HG03469 (cell line): Measurements from ENCODE around the gene SDR9C7.
"Not testable (repeated sequence)": the region's sequence is repeated elsewhere in the genome, so short reads cannot be mapped to it uniquely, and the experiment has no call there.

Source experiments
- ATAC-seq: cut with Tn5 transposase; IDR thresholded peaks from one replicate; pipeline ENCODE4 v1.9.1; 2021; ENCODE audit warnings: mild to moderate bottlenecking, moderate library complexity, moderate number of reproducible peaks; ENCODE audit not compliant: unreplicated experiment

SDR9C7 gene

DNA sequence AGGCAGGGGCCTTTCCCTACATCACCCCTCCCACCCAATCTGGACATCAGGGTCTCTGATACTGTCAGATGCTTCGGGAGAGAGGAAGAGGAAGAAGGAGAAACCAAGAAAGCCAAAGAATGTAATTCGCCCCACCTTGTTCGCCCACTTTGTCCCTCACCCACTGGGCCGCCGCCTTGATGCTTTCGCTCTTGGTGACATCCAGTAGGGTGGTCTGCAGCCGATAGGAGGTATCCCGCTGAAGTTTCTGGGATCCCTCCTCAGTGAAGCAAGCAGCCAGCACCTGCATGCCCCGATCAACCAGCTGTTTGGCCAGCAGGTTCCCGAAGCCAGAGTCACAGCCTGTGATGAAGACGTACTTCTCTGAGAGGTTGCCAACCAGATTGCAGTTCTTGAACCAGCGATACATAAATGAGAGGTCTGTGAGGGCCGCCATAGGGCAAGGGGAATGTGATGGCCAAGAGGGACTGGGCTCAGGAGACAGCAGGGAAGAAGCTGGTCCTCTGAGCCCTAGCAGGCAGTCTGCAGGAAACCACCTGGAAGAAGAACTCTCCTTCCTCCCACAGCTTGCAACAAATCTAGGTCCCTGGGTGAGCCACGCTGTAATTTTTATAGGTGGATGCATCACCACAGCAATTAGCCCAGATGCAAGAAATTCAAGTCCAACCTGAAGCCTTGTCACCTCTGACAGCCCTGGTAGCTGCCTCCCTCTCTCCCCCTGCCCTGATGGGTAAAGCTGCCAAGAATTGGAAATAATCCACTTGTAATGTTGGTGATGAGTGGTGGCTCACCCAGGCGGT lies at the start of gene SDR9C7:
TSS of gene SDR9C7 (minus strand) at position 583 of the 800 bp plus-strand sequence. CDS start at position 436, 147 bp downstream.
- no peak for ATAC-seq

DNA sequence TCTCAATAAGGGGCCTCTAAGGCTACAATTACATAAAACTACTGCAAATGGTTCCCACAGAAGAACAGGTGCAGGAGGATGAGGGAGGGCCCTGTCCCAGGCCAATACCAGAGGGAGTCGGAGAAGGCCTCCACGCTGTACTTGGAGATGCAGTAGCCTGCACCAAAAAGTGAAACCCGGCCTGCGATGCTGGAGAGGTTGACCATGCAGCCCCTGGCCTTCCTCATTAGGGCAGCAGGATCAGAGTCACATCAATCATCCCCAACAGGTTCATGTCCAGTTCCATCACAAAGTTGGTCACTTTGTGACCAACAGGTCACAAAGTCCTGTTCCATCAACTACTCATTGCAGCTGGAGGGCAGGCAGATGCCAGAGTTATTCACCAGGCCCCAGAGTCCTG lies 49.2 kb upstream of the SDR9C7 start:
- ATAC-seq: no peak

DNA sequence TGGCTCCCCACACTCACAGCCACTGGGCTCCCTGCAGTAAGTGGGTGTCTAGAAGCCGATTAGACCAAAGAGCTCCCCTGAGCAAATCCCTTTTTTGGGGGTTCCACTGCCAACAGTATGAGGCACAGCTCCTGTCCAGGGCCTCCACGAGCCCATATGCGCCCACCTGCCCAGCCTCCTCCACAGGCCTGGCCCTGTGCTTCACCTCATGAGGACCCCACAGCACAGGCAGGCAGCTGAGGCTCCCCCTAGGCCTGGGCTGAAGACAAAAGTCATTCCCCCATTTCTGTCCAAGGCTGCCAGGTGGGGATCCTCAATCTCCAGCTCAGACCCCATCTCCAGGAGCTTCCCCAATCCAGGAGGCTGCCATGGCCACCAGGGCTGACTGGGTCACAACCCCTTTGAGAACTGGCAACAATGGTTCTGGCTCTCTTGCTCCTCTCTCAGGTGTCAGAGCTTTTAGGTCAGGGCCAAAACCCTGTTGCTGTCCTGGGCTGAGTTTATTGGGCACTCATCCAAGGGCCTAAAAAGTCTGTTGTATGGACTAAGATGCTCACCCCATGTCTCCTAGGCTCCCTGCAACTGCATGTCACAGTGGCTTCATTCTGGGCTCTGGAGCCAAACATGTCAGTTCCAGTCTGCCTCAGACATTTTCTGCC lies 48.5 kb upstream of the SDR9C7 start:
- not testable (repeated sequence) for ATAC-seq

DNA sequence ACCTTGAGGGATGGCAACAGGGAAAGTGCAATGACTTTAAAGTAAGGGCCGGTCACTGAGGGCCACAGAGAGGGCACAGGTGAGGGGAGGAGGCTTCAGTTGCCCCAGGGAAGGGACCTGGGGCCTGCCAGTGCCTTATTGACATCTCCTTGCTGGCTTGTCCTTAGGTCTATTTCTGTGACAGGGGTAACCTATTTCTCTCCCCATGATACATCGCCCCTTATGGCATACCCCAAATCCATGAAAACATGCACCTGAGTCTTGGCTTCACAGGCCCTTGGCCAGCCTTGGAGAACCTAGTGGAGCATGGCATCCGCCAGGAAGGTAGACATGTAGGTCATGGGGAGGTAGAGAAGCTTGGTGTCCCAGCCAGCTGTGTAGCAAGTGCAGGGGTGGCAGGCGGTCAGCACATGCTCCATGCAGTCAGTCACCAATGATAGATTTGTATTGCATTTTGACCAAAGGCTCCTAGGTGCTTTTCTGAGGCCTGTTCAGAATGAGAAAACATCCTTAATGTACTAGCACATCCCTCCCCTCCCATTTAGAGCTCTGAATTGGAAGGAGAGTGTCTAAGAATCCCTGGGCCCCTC lies 46.8 kb upstream of the SDR9C7 start:
- no peak for ATAC-seq

DNA sequence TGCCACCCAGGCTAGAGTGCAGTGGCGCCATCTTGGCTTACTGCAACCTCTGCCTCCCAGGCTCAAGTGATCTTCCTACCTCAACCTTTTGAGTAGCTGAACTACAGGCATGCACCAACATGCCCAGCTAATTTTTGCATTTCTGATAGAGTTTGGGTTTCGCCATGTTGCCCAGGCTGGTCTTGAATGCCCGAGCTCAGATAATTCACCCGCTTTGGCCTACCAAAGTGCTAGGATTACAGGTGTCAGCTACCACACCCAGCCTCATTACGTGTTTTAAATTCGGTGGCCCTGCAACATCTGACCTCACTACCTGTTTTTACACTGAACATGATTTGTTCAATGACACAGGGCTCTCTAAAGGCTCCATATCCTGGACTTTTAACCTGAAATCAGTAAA lies 46.1 kb upstream of the SDR9C7 start:
- no peak for ATAC-seq

DNA sequence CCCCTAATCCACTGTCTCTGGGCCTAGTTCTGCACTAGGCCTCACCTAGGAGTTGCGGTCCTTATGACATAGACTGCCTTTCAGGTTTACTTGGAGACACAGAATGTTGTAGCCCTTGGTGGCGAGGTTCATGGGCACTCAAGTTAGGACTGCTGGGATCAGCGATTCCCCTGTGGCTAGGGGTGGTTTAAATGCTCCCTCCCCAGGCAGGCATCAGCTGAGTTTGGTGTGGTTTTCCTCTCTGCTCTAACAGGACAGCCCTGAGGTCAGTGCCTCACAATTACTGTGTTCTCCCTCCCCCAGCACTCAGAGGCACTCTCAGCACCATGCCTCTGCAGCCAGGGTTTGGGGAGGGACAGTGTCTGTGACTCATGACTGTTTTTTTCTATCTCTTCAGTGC lies 45.4 kb upstream of the SDR9C7 start:
- ATAC-seq: no peak

DNA sequence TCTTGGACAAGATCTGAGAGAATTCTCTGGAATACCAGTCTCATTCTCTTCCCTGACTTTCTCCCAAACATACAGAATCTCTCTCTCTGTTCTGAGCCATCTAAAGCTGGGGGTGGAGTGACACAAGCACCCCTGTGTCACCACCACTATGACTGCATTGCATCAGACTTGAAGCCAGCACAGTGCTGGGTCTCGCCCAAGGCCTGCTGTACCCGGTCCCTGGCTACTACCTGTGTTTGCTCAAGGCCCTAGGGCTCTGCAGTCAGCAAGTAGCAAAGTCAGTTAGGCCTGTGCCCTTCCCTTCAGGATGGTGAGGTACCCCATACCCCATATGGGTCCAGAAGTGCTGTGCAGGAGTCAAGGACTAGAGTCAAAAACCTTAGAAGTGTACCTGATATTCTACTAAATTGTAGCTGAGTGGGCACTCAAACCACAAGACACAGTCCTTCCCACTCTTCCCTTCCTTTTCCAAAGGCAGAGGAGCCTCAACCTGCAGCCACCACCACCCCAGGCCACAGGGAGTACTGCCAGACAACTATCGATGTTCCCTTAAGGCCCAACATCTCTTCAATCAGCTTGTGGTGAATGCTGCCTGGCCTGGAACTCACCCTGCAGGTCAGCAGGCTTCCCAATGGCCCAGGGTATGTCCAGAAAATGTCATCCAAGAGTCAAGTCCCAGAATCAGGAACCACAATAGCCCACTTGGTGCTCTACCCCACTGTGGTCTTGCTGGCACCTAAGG lies 44.4 kb upstream of the SDR9C7 start:
- ATAC-seq: no peak

DNA sequence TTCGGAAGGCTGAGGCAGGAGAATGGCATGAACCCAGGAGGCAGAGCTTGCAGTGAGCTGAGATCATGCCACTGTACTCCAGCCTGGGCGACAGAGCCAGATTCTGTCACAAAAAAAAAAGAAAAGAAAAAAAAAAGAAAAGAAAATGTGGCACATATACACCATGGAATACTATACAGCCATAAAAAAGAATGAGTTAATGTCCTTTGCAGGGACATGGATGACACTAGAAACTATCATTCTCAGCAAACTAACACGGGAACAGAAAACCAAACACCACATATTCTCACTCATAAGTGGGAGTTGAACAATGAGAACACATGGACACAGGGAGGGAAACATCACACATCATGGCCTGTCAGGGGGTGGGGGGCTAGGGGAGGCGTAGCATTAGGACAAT lies 43.2 kb upstream of the SDR9C7 start:
- ATAC-seq: not testable (repeated sequence)

DNA sequence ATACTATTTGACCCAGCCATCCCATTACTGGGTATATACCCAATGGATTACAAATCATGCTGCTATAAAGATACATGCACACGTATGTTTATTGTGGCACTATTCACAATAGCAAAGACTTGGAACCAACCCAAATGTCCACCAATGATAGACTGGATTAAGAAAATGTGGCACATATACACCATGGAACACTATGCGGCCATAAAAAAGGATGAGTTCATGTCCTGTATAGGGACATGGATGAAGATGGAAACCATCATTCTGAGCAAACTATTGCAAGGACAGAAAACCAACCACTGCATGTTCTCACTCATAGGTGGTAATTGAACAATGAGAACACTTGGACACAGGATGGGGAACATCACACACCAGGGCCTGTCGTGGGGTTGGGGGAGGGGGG lies 40.0 kb upstream of the SDR9C7 start:
- not testable (repeated sequence) for ATAC-seq

DNA sequence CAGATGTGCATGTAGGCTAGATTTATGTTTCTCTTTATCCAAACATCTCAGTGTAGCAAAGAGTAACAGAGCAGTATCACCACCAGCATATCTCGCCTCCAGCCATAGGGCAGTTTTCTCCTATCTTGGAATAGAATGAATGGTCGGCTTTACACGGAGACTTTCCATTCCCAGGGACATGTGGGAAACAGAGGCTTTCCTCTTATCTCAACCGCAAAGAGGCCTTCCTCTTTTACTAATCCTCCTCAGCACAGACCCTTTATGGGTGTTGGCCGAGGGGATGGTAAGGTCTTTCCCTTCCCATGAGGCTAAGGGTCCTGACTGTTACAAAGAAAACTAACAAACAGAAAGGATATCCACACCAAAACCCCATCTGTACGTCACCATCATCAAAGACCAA lies 34.7 kb upstream of the SDR9C7 start:
- not testable (repeated sequence) for ATAC-seq

DNA sequence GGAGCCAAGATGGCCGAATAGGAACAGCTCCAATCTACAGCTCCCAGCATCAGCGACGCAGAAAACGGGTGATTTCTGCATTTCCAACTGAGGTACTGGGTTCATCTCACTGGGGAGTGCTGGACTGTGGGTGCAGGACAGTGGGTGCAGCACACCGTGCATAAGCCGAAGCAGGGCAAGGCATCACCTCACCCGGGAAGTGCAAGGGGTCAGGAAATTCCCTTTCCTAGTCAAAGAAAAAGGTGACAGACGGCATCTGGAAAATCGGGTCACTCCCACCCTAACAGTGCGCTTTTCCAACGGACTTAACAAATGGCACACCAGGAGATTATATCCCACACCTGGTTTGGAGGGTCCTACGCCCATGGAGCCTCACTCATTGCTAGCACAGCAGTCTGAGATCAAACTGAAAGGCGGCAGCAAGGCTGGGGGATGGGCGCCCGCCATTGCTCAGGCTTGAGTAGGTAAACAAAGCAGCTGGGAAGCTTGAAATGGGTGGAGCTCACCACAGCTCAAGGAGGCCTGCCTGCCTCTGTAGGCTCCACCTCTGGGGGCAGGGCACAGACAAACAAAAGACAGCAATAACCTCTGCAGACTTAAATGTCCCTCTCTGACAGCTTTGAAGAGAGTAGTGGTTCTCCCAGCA lies 31.9 kb upstream of the SDR9C7 start:
- ATAC-seq: not testable (repeated sequence)

DNA sequence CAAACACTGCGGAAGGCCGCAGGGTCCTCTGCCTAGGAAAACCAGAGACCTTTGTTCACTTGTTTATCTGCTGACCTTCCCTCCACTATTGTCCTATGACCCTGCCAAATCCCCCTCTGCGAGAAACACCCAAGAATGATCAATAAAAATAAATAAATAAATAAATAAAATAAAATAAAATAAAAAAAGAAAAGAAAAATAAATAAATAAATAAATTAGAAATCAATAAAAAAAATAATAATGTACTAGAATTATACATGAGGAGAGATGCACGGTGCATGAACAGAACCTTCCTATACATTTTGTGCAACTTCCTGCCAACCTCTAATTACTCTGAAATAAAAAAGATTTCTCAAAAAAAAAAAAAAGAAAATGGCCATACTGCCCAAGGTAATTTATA lies 30.9 kb upstream of the SDR9C7 start:
- not testable (repeated sequence) for ATAC-seq

DNA sequence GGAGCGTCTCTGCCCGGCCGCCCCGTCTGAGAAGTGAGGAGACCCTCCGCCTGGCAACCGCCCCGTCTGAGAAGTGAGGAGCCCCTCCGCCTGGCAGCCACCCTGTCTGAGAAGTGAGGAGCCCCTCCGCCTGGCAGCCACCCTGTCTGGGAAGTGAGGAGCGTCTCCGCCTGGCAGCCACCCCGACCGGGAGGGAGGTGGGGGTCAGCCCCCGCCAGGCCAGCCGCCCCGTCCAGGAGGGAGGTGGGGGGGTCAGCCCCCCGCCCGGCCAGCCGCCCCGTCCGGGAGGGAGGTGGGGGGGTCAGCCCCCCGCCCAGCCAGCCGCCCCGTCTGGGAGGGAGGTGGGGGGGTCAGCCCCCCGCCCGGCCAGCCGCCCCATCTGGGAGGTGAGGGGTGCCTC lies 29.3 kb upstream of the SDR9C7 start:
- not testable (repeated sequence) for ATAC-seq

DNA sequence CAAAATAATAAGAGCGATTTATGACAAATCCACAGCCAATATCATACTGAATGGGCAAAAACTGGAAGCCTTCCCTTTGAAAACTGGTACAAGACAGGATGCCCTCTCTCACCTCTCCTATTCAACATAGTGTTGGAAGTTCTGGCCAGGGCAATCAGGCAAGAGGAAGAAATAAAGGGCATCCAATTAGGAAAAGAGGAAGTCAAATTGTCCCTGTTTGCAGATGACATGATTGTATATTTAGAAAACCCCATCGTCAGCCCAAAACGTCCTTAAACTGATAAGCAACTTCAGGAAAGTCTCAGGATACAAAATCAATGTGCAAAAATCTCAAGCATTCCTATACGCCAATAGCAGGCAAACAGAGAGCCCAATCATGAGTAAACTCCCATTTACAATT lies 28.0 kb upstream of the SDR9C7 start:
- not testable (repeated sequence) for ATAC-seq

DNA sequence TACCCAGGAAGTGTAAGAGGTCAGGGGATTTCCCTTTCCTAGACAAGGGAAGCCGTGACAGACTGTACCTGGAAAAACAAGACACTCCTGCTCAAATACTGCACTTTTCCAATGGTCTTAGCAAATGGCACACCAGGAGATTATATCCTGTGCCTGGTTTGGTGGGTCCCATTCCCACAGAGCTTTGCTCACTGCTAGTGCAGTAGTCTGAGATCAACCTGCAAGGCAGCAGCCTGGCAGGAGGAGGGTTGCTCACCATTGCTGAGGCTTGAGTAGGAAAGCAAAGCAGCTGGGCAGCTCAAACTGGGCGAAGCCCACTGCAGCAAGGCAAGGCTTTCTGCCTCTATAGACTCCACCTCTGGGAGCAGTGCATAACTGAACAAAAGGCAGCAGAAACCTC lies 24.2 kb upstream of the SDR9C7 start:
- no peak for ATAC-seq

DNA sequence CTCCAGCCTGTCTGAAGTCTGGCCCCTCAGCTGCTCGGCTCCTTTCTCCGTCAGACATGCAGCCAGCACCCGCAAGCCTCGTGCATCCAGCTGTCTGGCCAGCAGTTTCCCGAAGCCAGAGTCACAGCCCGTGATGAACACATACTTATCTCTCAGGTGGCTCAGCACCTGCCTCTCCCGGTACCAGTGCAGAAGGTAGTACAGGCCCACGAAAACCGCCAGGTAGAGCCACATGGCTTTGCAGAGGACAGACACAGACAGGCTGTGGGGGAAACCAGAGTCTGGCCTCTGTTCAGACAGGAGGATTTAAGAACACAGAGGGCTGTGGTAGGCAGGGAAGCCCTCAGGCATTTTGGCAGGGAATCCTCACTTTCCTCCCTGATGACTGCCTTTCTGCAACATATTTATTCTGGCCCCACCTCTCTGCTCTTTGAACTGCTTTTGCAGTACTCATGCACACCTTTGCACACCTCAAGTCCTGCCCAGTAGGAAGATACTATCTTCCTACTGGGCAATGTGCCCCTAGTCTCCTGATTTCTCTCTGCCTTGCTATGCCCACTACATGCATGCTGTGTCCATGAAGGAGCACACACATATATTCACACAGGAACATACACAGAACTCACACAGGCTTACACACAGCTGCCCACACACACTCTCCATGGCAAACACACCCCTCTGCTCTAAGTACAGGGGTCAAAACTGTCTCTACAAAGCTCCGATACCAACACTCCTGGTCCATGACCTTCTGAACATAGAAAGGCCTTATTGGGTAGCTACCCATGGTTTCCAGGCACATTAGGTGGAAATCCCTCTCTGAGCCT lies 23.2 kb upstream of the SDR9C7 start, which contains the start of gene RDH16:
TSS of gene RDH16 (minus strand) at position 380 of the 824 bp plus-strand sequence. CDS start at position 234, 146 bp downstream.
- ATAC-seq: no peak

DNA sequence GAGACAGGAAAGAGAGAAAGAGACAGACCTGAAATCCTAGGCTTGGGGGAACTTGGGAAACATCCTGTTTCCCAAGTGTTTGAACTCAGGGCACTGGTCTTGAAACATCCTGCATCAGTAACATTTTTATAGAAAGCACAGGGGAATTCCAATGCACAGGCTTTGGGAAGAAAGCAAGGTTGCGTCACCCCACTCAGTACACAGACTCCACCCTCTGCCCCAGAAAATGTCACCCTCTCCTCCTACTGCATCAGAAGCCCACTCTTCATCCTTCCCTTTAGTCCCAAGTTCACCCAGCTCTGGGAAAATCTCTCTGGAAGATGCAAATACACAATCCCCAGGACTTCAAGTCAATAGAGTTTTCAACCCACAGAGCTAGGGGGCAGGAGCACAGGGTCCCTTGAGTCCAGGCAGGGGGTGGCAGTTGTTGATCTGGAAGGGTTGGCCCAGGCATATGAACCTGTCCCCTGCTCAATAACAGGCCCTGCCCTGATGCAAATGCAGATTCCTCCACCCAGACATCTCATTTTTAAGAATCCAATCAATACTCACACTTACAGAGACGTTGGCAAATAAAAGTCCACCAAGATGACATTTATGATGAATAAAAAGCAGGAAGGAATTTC lies 21.5 kb upstream of the SDR9C7 start:
- no peak for ATAC-seq

DNA sequence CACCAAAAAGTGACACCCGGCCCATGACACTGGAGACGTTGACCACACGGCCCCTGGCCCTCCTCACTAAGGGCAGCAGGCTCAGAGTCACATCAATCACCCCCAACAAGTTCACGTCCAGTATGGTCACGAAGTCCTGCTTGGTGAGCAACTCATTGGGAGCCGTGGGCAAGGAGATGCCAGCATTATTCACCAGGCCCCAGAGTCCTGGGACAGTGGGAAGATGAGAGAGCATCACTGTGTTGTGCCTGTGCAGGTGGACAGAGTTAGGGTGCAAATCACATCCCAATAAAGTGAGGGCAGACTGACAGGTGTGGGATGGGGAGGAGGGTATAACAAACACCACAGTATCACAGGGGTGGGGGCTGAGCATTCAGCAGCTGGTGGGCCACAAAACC lies 20.7 kb upstream of the SDR9C7 start:
- ATAC-seq: no peak
